Activated CD4-positive, alpha-beta T cell treated with anti-CD3 and anti-CD28 coated beads for 1 hour (primary cell): ENCODE measurements around the gene VSIG2.
A peak's percentile ranks its signal among the peaks of the same experiment; 100 is the strongest.

Experiments used
- DNase-seq: peaks from one replicate; pipeline ENCODE4 v3.0.0-alpha.2; 2020

Gene VSIG2

DNA sequence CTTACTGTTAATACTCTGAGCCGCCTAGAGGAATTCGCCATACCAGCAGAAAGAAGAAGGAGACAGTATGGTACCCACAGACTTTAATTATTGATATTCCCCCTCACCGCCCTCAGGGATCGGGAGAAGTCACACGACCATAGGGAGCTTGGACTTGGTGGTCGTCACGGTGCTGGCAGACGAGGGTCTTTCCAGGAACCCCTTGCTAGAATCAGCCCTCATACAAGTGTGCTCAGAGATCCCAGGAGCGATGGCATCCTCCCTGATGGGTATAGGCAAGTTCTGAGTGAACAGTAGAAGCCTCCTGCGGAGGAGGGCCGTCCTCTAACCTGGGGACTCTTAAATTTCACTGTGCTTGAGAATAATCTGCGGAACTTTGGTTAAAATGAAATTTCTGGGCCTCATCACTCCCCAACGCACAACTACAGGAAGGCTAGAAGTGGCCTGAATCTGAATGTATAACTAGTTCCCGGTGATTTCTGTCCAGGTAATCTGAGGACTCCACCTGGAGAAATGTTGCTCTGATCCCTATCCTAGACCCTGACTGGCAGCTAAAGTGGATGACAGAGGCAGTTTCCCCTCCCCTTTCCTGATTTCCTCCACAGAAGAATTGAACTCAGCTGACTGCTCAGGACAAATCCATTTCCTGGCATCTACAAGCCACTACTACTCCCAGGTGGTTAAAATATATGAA lies 4.5 kb downstream of the VSIG2 start:
- DNase-seq, result no peak

DNA sequence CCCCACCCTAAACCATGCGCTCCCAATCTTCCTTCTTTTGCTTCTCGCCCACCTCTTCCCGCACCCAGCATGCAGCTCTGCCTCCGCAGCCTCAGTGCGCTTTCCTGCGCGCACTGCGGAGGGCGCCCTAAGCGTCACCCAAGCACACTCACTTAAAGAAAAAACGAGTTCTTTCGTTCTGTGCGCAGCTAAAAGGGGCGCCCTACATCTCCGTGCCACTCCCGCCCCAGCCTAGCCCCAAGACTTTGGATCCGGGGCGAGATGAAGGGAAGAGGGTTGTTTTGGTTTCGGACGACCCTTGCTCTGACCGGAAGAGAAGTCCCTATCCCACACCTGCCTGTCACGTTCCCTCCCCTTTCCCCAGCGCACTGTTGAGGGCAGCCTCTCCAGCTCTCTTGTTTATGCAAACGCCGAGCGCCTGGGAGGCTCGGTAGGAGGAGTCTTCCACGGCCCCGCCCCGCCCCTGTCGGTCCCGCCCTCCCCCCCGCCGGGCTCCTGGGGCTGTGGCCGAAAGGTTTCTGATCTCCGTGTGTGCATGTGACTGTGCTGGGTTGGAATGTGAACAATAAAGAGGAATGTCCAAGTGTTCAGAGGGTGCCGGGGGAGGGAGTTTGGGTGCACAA lies 5.3 kb downstream of the VSIG2 start:
- peak; percentile 63 for DNase-seq

DNA sequence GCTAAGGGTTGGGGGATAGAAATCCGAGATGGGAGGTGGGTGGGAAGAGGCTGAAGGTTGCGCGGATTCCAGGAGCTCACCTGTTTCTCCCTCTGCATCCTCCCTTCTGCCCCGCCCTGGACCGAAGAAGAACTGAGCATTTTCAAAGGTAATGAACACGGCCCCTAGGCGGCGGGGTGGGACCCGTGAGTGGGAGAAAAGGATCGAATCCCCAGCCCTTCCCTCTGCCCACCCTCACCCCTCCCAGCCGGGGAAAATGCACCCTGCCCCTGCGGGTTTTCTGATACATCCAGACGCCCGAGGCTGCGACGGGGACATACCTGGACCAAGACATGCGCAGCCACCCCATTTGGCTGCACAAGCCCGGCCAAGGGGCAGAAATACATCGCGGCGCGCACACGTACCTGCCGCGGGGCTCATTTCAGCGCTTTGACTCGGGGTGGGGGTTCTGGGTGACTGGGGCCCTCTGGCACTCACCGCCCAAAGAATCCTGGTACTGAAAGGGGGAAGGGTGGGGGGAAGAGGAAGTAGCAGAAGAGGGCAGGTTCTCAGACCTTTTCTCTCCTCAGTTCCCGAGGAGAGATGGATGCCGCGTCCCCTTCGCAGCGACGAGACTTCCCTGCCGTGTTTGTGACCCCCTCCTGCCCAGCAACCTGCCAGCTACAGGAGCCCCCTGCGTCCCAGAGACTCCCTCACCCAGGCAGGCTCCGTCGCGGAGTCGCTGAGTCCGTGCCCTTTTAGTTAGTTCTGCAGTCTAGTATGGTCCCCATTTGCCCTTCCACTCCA lies 6.0 kb downstream of the VSIG2 start:
- no peak for DNase-seq

DNA sequence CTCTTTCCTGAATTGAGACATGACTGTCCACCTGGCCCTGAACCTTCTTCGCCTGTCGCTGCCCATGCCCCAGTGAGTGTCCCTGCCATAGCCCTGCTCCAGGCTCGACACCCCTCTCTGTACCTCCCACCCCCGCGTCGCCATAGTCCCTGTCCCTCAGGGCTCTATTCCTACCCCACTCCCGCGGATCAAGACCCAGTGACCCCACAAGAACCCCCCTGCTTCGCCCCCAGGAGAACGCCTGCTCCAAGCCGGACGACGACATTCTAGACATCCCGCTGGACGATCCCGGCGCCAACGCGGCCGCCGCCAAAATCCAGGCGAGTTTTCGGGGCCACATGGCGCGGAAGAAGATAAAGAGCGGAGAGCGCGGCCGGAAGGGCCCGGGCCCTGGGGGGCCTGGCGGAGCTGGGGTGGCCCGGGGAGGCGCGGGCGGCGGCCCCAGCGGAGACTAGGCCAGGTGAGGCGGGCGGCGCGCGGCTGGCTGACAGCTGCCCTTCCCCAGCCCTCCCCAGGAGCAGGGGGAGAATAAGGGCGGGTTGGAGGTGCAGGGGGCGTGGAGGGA lies 6.7 kb downstream of the VSIG2 start:
- DNase-seq, result no peak

DNA sequence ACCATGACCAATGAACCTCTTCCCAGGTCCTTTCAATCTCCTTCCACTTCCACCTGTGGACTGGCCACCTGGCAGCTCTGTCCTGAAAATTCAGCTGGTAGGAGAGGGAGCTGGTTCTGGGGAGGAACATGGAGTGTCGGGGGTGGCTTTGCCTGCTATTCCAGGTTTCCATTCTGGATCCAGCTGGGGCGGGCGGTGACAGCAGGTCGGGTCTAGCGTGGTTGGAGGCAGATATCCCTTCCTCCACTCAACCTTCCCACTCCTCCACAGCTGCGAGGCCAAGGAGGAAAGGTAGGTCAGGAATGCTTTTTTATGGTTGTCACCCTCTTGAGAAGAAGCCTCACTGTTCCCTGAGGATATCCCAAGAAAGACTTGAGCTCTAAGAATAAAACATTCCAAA lies 9.0 kb downstream of the VSIG2 start:
- no peak for DNase-seq

DNA sequence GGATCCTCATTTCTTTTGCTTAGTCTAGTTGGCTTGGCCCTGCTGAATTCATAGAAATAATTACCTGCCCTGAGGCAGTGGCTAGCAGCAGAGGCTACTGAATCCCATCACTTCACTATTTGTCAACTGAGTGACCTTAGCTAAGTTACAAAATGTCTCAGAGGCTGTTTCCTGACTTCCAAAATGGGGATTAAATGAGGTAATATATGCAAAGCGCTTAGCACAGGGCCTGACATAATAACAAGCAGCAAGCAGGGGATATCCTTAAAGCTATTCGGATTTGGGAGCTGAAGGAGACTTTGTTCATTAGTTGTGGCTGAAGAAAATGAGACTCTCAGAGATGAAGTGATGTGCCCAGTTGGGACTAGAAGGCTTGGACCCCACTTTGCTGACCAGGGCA lies 9.5 kb downstream of the VSIG2 start:
- no peak for DNase-seq

DNA sequence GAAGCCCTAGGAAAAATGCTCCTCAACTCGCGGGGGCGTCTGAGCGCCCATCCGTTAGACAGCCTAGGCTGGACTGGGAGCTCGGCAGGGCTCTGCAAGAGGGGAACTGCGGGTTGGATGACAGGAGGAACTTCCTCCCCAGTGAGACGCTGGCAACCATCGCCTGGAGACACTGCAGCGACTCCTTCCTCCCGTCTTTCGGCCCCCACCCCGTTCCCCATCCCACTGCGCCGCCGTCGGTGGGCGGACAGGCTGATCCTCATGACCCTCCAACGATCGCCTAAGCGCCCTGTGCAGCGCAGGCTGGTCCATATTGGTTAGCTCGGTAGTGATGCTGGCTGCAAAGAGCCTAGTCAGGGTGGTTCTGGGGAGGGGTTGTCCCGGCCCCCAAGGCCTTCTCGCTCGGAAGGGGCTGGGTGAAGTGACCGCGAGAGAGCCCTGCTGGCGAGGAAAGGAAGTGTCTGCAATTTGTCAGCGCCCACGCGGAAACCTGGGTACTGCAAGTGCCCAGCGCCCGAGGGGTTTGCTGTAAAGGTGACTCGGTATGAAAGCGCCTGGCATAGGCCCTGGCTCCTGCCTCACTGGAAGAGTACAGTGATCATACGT lies 11.7 kb downstream of the VSIG2 start:
- peak; percentile 30 for DNase-seq

DNA sequence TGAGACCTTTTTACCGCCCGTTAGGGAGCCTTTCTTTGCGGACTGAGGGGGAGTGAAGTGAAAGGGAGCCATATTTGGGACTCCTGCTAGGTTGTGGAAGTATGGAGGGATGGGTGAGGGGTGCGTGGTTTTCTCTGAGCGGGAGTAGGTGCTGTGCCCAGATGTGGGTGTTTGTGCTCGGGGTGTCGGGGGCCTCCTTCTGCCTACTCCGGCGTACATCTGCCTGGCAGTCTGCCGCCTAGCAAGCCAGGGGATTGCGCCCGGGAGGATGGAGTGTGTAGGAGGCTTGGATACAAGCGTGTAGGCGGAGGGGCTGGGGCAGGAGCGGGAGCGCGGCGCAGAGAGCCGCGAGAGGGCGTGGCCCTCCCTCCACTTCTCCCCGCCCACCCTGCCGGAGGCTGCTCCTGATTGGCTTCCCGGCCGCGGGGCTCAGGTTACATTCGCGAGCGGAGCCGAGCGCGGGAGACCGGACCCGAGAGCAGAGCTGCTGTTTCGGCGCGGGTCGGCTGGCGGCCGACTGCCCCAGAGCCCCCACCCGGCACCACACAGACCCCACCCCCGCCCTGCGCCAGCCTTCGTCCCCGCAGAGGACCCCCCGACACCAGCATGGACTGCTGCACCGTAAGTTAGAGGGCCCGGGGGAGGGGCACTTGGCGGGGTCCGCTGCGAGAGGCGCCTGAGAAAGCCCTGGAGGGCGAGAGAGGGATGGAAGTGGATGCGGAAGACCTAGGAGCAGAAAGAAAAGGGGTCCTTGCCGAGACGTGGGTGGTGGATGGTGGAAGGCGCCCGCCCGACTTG lies 12.4 kb downstream of the VSIG2 start, which contains the start of gene NRGN:
Gene NRGN (plus strand): TSS at position 464 of the 798 bp plus-strand sequence. CDS start 143 bp downstream, at position 607.
- peak; percentile 70 for DNase-seq

DNA sequence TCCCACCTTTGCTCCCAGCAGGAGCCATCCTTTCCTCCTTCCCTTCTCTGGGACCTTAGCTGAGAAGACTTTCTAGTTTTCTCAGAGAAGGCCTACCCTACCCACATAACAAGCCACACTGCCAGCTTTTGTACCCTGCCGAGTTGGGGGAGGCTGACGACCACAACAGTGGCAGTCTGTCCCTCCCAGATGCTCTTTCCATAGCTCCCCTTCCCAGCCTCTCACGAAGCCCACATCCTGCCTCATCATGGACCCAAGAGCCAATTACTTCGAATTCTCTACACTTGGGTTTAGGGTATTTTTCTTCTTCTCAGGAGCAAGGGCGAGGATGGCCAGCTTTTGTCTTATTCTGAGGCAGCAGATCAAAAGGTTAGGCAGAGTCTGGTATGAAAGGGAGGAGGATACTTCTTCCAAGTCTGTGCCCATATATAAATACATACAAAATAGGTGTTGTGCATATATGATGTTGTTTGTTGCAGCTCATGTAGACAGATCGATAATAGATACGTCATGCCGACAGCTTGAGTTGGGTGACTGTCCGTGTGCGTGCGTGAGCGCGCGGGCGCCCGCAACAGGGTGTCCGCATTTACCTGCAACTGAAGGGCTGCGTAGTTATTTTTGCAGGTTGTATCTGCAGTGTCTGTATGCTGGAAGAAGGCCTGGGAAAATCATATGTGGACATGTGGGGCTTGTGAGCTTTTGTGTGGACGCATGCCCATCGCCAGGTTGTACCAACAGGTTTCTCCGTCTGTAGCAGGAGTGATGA lies 13.2 kb downstream of the VSIG2 start:
- no peak for DNase-seq

DNA sequence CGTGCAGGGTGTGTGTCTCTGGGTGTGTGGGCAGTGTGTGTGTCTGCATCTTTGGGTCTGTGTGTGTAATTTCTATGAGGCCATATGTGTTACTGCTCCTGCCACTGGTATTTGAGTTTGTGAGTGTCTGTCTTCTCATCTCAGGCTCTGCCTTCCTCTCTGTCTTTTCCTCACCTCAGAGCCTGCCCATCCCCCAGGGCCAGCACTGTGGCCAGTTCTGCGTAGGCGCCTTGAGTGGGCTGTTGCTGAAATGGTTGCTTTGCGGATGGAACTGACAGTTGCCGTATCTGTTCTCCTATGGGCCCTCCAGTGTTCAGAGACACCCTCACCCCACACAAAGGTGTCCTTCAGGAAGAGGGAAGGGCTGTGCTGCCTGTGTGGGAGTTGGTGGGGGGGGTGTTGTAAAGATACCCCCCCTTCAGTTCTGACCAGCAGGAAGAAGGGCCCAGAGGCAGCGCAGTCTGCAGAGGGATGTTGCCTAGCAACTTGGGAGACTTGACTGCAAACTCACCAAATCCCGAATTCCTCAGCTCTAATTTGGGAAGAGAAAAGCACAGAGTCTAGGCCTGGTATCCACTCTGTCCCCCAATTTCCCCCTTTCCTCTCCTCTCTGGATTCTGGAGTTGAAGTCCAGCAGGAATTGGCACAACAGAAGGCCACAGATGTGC lies 14.3 kb downstream of the VSIG2 start:
- DNase-seq, result no peak

DNA sequence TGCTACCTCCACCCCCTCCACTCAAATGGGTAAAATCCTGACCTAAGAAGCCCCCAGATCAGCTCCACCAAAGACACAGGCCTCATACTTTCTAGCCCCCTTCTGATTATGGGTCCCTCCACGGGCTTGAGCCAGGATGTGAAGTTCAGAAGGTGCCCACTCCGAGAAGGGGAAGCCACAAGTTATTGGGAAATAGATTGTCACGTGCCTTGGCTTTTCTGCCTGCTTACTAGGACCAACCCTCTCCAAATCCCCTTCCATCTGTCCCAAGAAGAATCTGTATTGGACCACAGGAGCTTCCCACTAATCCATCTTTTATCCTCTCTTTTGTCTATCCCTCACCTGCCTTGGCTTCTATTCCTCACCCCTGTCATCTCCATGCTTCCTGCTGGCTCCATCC lies 15.3 kb downstream of the VSIG2 start:
- no peak for DNase-seq

DNA sequence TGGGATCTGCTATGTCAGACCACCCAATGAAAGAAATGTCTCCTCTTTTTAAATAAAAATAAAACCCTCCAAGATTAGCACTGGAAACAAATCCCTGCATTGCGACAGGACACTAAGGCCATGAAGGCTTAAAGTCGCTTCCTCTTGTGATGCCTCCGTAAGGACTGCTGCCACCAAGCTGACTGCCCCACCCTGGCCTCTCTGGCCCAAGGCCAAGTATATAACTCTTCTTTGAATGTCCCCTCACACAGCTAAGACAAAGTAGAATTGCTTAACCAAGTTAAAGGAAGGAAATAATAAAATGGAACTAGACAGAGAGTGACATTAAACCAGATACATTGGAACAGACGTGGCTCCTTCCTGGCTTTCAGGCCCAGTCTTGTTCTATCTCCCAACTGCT lies 19.8 kb downstream of the VSIG2 start:
- no peak for DNase-seq

DNA sequence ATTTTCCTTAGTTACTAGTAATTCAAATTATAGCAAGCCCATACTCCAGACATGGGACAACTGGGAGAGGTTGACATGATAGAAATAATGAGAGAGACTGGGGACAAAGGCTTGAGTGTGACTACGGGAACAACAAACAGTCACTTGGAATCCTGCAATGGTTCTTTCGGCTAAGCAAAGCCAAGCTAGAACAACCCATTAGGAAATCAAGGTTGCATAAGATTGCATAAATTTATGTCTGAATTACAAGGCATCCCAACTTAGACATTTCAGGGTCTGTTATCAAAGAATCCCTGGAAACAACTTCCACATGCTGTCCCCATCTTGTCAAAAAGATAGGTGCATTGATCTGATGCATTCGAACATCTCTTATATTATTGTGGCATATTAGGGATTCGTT lies 22.5 kb downstream of the VSIG2 start:
- no peak for DNase-seq

DNA sequence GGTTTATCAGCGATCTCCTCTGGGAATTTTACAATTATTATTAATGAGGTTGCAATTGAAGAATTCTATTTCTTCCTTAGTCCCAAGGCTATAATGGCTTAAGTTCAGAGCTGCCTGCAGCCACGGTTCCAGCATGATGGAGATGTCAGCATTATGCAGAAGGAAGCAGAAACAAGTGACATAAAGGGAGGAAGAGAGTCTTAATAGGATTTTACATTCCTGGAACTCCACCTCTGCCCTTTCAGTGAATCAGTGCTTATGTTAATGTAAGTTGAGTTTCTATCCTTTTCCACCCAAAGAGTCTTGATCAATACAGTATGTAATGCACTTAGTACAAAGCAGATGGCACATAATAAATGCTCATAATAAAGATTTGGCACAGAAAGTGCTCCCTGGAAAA lies 23.9 kb downstream of the VSIG2 start:
- DNase-seq, result no peak

DNA sequence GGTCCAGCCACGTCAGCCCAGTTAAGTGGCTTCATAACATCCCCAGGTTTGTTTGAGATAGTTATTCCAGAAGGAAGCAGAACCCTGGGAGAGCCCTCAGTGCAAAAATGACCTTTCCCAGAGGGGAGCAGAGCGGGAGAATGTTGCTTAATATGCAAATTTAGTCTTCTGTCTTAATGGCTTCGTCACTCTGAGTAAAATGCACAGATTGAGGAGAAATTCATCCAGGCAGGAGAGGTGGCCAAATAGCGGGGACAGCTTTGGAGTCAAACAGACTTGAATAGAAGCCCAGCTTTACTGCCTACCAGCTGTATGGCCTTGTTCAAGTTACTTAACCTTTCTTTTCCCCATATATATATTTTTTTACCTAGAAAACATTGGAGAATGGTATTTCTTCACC lies 24.6 kb downstream of the VSIG2 start:
- DNase-seq, result no peak

DNA sequence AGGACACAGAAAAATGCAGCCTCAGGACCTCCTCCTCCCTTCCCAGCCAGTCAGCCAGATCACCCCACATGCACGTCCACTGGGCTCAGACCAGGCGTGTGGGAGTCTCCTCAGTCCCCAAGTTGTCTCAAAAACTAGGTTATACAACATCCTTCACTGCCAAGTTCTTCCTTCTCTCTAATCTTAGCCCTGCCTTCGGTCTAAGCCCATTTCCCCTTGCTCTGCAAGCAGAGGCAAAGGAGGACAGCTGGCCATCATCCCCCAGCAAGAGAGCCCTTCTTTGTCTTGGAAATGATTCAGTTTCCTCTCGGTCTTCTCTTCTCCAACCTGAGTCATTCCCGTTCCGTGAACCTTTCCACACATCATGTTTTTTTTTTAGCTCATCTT lies 26.3 kb downstream of the VSIG2 start:
- no peak for DNase-seq

DNA sequence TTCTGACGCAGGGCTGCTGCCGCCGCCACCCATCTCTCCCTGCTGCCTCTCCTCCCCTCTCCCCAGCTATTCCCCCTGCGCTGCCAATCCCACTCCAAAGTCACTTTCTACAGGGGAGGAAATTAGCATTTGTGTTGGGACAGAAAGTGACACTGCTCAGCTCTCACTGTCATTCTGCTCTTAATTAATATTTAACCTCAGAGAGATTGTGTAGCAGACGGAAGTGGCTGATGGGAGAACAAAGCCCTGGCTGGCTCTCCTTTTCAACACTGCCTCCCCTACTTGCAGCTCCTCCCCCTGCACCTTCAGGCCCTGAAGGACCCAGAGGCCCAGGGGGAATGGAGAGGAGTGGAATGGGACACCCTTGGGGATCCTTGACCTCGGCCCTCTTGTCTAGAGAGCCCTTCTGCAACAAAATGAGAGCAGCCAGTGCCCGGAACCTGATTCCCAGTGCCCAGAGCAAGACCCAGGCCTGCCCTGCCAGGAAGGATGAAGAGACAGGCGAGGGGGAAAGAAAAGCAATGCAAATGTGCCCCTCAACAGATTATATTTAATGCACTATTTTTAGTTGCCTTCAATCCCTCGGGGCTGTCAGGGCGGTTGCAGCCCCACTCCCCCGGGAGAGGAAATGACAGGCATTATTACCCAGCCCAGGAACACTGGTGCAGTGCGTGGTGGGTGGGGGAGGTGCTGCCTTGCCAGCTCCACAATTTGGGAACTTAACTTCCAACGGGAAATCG lies 26.9 kb downstream of the VSIG2 start:
- no peak for DNase-seq

DNA sequence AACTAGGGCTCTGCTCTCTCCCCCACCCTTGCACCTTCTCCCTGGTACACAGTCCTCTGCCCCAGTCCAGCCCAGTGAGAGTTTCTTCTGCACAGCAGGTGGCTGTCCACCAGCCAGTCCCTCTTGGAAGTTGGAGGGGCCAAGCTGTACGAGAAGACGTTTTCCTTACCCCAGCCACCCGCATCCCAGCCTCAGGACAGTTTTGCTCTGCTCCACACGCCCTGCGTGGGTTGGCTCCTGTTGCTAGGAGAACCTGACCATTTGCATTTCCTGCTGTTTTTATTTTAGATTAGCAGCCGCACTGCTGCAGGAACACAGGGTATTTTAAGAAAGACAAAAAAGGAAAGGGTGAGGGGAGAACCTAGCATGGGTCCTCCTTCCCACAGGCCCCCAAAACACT lies 29.9 kb downstream of the VSIG2 start:
- DNase-seq, result no peak

DNA sequence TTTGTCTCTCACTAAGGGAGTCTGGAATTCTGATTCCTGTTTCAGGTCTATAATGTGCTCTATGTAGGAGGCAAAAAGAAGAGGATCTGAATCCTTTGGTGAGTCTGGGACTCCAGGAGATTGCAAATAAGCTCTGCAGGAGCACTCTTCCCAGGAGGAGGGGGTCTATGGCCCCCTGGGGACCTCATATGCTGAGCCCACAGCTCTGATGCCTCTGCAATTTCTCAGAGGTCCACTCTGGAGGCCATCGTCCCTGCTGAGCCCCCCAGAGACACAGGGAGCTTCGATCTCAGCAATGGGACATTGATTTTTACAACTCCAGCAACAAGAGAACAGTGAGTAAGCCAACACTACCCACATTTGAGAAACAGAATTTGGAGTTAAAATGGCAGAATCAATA lies 32.5 kb downstream of the VSIG2 start:
- no peak for DNase-seq

DNA sequence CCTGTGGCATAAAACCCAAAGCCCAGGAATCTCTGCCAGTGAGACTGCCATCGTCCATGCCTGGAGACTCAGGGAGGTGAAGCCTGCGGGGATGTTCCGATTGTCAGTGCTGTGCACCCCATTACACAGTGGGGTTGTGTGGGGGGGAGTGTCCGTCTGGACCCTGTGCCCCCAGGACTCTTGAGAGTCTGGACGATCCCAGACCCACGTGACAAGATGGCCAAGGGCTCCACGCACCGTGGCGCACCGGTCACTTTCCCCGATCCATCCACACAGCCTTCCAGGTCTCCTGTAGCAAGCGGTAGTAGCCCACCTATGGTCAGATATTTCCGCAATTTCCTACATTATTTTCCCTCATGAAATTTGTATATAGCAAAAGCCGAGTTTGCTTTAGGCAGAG lies 33.3 kb downstream of the VSIG2 start:
- no peak for DNase-seq
